Measurements from ENCODE around the gene TCIRG1.
"Not testable (repeated sequence)": the region's sequence is repeated elsewhere in the genome, so short reads cannot be mapped to it uniquely, and the experiment has no call there.

TCIRG1 gene

DNA sequence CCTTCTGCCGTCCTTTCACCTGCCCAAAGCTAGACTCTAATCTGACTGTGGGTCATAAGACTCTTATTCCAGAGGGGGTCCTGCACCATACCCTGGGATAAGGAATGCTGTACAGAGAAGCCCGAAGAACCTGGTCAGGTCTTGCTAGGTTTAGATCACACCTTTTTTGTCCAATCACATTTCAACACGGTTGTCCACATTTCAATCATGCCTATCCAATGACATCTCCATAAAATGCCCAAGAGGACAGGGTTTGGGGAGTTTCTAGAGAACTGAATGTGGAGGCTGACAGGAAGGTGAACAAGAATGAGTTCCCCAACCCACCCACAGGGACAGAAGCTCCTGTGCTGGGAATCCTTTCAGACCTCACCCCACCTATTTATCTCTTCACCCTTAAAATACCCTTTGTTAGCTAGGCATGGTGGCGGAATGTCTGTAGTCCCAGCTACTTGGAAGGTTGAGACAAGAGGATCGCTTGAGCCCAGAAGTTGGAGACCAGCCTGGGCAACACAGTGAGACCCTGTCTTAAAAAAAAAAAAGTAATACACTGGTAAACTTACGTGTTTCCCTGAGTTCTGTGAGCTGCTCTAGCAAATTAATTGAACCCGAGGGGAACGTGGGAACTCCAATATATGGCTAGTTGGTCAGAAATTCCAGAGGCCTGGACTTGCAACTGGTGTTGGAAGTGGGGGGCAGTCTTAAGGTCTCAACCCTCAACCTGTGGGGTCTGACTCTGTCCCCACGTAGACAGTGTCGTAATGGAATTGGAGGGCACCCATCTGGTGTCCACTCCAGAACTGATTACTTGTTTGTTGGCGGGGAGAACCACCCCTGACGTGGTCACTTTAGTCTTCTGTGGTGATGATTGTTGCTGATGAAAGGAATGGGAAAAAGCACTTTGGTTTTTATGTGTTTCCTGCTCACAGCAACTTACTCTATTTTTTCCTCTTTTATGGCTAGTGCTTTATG, 17.8 kb downstream of the TCIRG1 start:
- no peak for DNase-seq

DNA sequence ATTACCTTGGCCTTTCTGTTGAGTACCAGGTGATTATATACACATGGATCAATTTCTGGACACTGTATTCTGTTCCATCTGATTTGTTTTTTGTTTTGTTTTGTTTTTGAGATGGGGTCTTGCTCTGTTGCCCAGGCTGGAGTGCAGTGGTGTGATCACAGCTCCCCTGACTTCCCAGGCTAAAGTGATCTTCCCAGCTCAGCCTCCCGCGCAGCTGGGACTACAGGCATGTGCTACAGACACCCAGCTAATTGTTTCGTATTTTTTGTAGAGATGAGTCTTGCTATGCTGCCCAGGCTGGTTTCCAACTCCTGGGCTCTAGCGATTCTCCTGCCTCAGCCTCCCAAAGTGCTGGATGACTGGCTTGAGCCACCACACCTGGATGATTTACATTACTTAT, 19.0 kb downstream of the TCIRG1 start:
- no peak for DNase-seq

DNA sequence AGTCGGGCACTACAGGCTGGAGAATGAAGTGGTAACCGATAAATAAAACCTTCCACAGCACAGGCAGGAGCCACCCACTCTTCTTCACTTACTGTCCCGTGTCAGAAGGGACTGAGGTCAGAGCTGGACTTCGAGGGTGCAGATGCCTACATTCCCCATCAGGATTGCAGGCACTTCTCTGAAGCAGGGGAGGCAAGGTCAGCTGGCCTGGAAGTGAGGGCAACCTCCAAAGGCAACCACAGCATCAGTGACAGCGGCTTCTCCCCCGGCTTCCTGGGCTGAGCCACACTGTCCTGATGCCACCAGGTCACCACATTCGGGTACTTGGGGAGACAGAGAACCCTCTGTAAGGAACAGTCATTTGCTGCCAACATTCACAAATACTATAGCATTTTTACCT, 22.7 kb downstream of the TCIRG1 start:
- no peak for DNase-seq

- no peak for DNase-seq
Measured at GRCh38 chr11:68064926-68065325, 26.1 kb downstream of the TCIRG1 start.

GRCh38 chr11:68065841-68066240, 27.0 kb downstream of the TCIRG1 start:
- DNase-seq = no peak

- DNase-seq = no peak
Measured at GRCh38 chr11:68066742-68067141, 27.9 kb downstream of the TCIRG1 start.

DNA sequence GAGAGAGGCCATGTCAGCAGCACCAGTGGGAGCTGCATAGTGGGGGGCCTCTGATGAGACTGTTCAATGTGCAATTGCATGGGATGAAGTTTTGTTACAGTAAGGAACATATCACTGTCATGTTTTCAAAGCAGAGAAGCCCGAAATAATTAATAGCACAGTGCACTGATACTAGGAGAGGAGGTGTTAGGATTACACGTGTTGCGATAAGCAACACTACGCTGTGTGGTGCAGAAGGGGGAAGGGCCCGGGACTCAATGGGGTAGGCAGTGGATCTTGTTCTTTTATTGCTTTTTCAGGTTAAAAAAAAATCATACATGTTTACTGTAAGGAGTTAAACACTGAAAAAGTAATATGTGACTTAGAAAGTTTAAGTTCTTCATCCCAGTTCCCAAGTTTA, 29.2 kb downstream of the TCIRG1 start:
- no peak for DNase-seq

- no peak for DNase-seq
Measured at GRCh38 chr11:68071281-68072048, 32.6 kb downstream of the TCIRG1 start.

- no peak for DNase-seq
Measured at GRCh38 chr11:68074584-68075352, 35.9 kb downstream of the TCIRG1 start.

- DNase-seq = no peak
Measured at GRCh38 chr11:68076371-68077042, 37.7 kb downstream of the TCIRG1 start.

GRCh38 chr11:68077617-68078582, 39.1 kb downstream of the TCIRG1 start:
- DNase-seq = no peak

DNA sequence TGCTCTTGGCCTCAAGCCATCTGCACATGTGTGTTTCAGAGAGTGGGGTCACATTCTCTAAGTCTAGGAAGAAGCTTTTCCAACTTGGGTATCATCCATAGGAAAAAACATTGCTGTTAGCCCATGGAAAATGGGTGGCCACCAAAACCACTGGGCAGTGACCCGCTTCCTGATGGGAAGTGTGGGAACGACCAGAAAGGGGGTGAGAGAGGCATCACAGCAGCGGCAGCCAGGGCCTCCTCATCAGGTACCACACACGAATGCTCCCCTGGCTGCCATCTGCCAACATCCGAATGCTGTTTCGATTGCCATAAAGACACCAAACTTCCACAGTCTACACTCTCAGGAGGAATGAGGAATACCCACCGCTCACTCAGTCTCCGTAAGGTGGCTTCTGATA, 42.0 kb downstream of the TCIRG1 start:
- DNase-seq = no peak

GRCh38 chr11:68081691-68082090, 42.9 kb downstream of the TCIRG1 start:
- DNase-seq = no peak

DNA sequence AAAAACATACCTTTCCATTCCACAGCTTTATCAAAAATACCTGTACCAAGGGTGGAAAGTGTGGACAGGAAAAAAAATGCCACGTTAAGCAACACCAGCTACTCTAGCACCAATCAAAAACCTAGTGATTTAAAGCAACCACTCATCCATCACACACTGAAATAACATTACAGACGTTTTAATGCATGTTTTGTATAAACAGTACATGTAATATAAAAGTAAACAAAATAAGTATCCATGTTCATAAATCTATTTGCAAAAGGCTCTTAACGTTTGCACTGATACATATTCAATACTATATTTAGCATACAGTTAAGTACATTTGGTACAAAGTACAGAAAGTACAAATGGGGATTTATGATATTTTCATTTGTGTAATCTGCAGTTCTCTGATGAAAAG, 43.7 kb downstream of the TCIRG1 start:
- DNase-seq = no peak

DNA sequence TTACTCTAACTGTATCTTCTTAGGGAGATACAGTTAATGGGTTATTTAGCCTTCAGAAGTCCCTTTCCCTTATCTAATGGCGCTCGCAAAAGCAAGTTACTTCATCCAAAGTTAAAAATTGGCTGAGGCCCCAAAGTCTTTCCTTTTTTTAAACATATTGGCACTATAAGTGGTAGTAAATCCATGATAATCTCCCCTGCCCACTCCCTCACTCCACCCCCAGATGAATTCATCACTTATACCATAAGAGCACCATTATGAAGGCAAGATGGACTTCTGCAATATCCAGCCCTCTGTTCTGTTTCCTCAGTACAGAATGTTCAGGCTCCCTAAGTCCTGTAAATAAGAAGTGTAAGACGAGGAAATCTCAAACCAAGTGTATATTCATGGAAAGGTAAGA, 44.7 kb downstream of the TCIRG1 start:
- no peak for DNase-seq

DNA sequence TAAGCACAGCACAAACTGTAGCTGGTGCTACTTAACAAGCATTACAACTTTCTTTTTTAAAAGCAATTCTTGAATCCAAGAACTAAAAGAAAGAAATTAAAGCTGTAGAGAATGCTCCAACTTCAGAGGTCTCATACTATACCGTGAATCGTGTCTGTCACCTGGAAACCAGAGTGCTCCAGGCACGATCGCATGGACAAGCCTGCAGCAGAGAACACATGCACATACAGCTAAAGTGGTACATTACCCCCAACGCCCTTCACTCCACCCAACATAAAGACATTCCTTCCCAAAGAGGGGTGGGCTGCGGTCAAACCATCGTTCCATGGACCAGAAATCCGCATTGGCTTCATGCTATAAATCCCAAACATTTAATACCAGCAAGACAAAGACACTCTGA, 50.9 kb downstream of the TCIRG1 start:
- no peak for DNase-seq

GRCh38 chr11:68090287-68090686, 51.5 kb downstream of the TCIRG1 start:
- no peak for DNase-seq

DNA sequence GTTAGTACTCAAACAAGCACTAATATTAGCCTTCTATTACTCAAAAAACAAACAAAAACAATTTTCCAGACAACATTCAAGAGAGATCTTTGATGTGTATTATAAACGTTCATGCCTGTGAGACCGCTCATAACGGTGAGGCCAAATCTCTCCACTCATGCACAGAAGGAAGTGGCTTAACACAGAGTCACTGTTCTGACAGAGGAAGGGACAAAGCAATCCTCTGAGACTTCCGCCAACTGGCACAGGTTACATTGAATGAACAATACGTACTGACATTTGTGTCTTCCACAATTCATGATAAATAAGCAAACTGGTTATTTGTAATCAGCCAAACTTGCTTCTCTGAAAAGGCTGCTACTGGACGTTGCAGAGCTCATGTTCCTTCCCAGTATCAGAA, 51.9 kb downstream of the TCIRG1 start:
- no peak for DNase-seq

DNA sequence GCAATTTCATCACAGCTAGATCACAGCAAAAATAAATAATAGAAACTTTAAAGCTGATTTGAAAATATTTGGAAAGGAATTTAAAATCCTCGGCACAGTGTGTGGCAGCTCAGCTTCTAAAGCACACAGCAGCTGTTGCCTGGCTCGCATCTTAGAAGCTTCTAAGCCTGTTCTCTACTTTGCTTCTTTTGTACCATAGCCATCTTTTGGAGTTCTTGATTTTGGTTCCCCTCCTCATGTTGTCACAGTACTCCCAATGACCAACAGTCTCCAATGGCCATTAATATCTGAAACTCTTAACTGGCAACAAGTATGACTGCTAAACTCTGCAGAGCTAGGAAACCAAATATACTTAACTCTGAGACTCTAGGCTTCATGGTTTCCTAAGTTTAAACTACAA, 53.6 kb downstream of the TCIRG1 start:
- no peak for DNase-seq

DNA sequence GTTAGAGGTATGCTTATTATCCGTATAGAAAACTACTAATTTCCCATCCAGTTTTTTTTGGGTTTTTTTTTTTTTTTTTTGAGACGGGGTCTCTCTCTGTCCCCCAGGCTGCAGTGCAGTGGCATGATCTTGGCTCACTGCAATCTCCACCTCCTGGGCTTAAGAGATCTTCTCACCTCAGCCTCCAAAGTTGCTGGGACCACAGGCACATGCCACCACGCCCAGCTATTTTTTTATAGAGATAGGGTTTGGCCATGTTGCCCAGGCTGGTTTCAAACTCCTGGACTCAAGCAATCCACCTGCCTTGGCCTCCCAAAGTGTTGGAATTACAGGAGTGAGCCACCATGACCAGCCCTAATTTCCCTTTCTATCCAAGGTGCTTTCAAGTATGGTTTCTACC, 54.1 kb downstream of the TCIRG1 start:
- DNase-seq = not testable (repeated sequence)

GRCh38 chr11:68093565-68093964, 54.7 kb downstream of the TCIRG1 start:
- no peak for DNase-seq
